ENCODE measurements around the gene EMD. TPM values are rescaled to one million over a fixed set of nuclear protein-coding genes. Genes with fewer than 3 reads are reported as not detected.

EMD gene
- total RNA-seq, 3 donors from 2014 or later: 33.8 to 48.1 (median 45.6) TPM

GRCh38 chrX:154372612-154373022 is 6.5 kb upstream of the EMD start:
- H3K27ac ChIP-seq: peak overlapping the region; percentile 91 to 92
- no peaks in the 10 kb centered on the region for H3K9me3 ChIP-seq
- peak in 1 of 2 donors; percentile 65 for DNase-seq (ENCODE audit: low spot score in 2 of 2)
- peaks cover 0 to 22% of the 10 kb centered on the region in 2 donors for H3K27me3 ChIP-seq
- H3K4me3 ChIP-seq: peak overlapping the region; percentile 68 to 79 (median 68)
- no peaks in the 10 kb centered on the region for H3K4me1 ChIP-seq
- no peaks in the 10 kb centered on the region for H3K36me3 ChIP-seq
- intact Hi-C loops (cut with DNase I; ENCODE audit: low total_unique reads): no loop called here
- TF ChIP-seq POLR2AphosphoS5 (IDR thresholded peaks at IDR 0.05): no peak
- TF ChIP-seq, protein P1, sequence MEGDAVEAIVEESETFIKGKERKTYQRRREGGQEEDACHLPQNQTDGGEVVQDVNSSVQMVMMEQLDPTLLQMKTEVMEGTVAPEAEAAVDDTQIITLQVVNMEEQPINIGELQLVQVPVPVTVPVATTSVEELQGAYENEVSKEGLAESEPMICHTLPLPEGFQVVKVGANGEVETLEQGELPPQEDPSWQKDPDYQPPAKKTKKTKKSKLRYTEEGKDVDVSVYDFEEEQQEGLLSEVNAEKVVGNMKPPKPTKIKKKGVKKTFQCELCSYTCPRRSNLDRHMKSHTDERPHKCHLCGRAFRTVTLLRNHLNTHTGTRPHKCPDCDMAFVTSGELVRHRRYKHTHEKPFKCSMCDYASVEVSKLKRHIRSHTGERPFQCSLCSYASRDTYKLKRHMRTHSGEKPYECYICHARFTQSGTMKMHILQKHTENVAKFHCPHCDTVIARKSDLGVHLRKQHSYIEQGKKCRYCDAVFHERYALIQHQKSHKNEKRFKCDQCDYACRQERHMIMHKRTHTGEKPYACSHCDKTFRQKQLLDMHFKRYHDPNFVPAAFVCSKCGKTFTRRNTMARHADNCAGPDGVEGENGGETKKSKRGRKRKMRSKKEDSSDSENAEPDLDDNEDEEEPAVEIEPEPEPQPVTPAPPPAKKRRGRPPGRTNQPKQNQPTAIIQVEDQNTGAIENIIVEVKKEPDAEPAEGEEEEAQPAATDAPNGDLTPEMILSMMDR (IDR thresholded peaks at IDR 0.05): no peak
- TF ChIP-seq POLR2A (IDR thresholded peaks at IDR 0.05): no peak

DNA sequence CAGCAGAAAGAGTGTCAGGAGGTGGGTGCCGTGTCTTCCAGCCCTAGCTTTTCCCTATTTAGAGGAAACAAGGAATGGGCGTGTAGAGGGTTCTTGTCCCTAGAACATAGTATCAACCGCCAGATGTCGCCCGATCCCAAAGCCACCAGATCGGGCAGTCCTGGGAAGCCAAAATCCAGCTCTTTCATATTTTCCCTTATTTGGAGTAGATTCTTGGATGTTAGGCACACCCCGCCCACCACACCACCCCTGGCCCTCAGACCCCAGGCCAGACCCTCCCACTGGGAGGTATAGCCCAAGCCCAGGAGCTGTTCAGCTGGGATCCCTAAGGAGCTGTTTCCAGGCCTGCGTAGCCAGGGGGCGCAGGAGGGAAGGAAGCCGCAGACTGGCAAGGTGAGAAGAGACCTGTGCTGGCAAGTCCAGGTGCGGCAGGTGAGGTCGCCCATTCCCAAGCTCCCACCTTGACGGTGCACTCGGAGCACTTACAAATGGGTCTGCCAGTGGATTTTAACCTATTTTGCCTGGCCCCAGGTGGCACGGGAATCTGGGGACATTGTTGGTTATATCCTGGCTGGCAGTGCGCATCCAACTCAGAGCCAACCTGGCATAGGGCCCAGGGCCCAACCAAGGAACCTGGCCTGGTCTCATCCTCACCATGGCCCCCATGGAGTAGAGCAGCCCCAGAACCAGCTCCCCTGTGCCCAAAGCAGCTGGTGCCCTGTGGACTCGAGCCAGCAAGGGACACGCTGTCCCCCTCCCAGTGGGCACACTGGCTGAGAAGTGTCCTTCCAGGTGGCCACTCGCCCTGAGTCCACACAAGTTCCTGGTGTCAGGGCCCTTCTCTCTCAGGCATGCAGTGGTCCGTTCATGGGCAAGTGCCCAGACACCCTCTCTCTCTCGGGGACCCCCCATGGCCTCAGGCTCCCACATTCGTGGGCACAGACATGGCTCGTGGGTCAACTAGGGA is 5.5 kb upstream of the EMD start:
- intact Hi-C loops (cut with DNase I; ENCODE audit: low total_unique reads): no loop called here
- Histone ChIP-seq H3K4me1 (no peaks in the 10 kb centered on the region), H3K36me3 (no peaks in the 10 kb centered on the region), H3K9me3 (no peaks in the 10 kb centered on the region), H3K4me3 (peak overlapping the region; percentile 38 to 79 (median 68)), H3K27me3 (peaks cover 0 to 22% of the 10 kb centered on the region in 2 donors), H3K27ac (peak overlapping the region; percentile 91 to 92)
- peak; percentile 74 to 89 for DNase-seq (ENCODE audit: low spot score in 2 of 2)
- TF ChIP-seq POLR2AphosphoS5 (IDR thresholded peaks at IDR 0.05) (peak in 1 of 3 donors; percentile 42), POLR2A (IDR thresholded peaks at IDR 0.05) (no peak)
- TF ChIP-seq, protein P1 (IDR thresholded peaks at IDR 0.05): peak; percentile 27 to 66 (median 47)

DNA sequence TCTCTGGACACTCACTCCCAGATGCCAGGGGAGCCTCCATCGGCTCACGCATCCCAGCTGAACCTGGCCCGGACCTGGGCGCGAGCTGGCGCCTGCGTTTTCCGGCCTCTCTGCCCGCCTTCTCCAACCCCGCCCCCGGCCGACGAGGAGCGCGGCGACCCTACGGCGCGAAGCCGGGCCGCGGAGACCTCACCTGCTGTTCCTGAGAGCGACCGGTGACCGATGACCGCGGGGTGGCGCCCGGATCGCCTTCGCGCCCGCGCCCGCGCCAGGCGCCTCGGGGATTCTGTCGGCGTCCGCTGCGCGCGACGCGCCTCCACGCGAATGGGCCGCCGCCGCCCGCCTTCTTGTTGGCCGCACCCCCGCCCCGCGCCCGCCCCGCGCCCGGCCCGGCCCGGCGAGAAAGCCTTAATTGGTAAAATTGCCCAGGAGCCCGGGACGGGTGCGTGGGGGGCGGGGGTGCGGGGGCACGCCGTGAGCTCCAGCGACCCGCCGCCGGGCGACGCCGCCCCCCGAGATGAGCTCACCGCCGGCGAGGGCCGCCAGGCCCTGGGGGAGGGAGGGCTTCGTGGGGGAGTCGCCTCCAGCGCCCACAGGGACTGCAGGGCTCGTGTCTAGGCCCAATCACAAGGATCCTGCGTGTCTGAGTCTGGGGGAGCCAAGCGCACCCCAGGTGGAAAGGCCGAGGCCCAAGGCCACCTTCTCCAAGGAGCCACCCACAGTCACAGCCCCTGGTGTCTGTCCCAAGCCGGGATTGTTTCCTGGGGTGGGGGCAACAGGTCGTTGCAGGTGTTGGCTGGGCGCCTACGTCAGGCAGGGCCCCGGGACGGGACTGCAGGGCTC is 4.6 kb upstream of the EMD start, which contains the start of gene FLNA:
Gene FLNA, minus strand, starts transcription at position 322 of the 843 bp plus-strand sequence. CDS start 3,389 bp downstream, outside the sequence.
- intact Hi-C loops (cut with DNase I; ENCODE audit: low total_unique reads): no loop called here
- Histone ChIP-seq H3K4me3 (peak within 1 kb of the TSS; percentile 38 to 79 (median 68)), H3K36me3 (no peaks in the 10 kb centered on the region), H3K9me3 (no peaks in the 10 kb centered on the region), H3K27ac (peak within 1 kb of the TSS; percentile 91 to 92), H3K4me1 (no peaks in the 10 kb centered on the region), H3K27me3 (peaks cover 0 to 22% of the 10 kb centered on the region in 2 donors)
- TF ChIP-seq POLR2A (IDR thresholded peaks at IDR 0.05) (no peak), POLR2AphosphoS5 (IDR thresholded peaks at IDR 0.05) (peak in 1 of 3 donors; percentile 14)
- DNase-seq (ENCODE audit: low spot score in 2 of 2): peak in 1 of 2 donors; percentile 37

GRCh38 chrX:154375156-154375504 is 4.0 kb upstream of the EMD start:
- intact Hi-C loops (cut with DNase I; ENCODE audit: low total_unique reads): no loop called here
- Histone ChIP-seq H3K4me1 (no peaks in the 10 kb centered on the region), H3K36me3 (no peaks in the 10 kb centered on the region), H3K4me3 (peak overlapping the region in 2 of 3 donors; percentile 68 to 79), H3K27me3 (peaks cover 0 to 18% of the 10 kb centered on the region in 2 donors), H3K27ac (peak overlapping the region; percentile 91 to 92), H3K9me3 (no peaks in the 10 kb centered on the region)
- DNase-seq (ENCODE audit: low spot score in 2 of 2): no peak
- no peak for TF ChIP-seq POLR2A (IDR thresholded peaks at IDR 0.05)

DNA sequence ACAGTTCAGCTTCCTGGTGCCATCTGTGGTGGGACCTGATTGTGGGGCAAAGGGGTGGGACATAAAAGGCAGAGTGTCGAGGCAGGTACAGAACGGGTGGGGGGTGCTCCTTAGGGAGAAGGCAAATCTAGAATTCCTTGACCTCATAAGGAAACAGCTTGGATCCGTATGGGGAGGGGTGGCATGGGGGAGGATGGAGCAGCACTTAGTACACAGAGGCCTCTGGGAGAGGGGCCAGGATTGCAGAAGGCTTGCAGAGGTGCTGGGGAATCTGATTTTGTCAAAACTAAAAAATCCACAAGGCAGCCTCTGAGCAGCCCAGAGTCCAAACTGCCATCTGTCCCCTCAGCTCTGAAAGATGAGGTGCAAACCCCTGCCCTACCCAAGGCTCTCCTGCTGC is 2.3 kb upstream of the EMD start:
- no peaks in the 10 kb centered on the region for H3K9me3 ChIP-seq
- no peaks in the 10 kb centered on the region for H3K36me3 ChIP-seq
- H3K27me3 ChIP-seq: peaks cover 0 to 18% of the 10 kb centered on the region in 2 donors
- DNase-seq (ENCODE audit: low spot score in 2 of 2): no peak
- H3K27ac ChIP-seq: peak overlapping the region in 1 of 2 donors; percentile 98
- no peaks in the 10 kb centered on the region for H3K4me1 ChIP-seq
- H3K4me3 ChIP-seq: no peak overlapping the region
- intact Hi-C loops (cut with DNase I; ENCODE audit: low total_unique reads): no loop called here
- TF ChIP-seq, protein P1 (IDR thresholded peaks at IDR 0.05): no peak
- TF ChIP-seq POLR2AphosphoS5 (IDR thresholded peaks at IDR 0.05): no peak
- no peak for TF ChIP-seq POLR2A (IDR thresholded peaks at IDR 0.05)
